ENCODE measurements around the gene WDR62.

- no peak for TF ChIP-seq CTCF (conservative IDR thresholded peaks at IDR 0.05)
- TF ChIP-seq EZH2 (IDR thresholded peaks at IDR 0.05; ENCODE audit: low read depth): no peak
Measured at GRCh38 chr19:36120984-36121358, 66.3 kb downstream of the WDR62 start.

All from PC-9 (cell line).